HEK293T (cell line): ENCODE results near the gene NTN4.

Experiments
- BHLHE40 ChIP-seq: fragments of 450-650 bp; IDR thresholded peaks from 2 replicates; pipeline ENCODE4 v1.6.1; 2016; ENCODE audit warnings: mild to moderate bottlenecking, moderate library complexity, borderline replicate concordance
- ELF4 ChIP-seq: fragments of 450-650 bp; IDR thresholded peaks from 2 replicates; pipeline ENCODE4 v1.6.1; 2017; ENCODE audit warnings: antibody characterized with exemption
- FOXA1 ChIP-seq: fragments of 450-650 bp; IDR thresholded peaks from 2 replicates; pipeline ENCODE4 v1.6.1; 2016; ENCODE audit warnings: mild to moderate bottlenecking
- FOXK2 ChIP-seq: fragments of 450-650 bp; IDR thresholded peaks from 2 replicates; pipeline ENCODE4 v1.6.1; 2016; ENCODE audit warnings: mild to moderate bottlenecking
- FOXM1 ChIP-seq: fragments of 450-650 bp; IDR thresholded peaks from 2 replicates; pipeline ENCODE4 v1.6.1; 2017; ENCODE audit warnings: mild to moderate bottlenecking, borderline replicate concordance
- HDGF ChIP-seq: fragments of 450-650 bp; IDR thresholded peaks from 2 replicates; pipeline ENCODE4 v1.6.1; 2017; ENCODE audit warnings: antibody characterized with exemption, borderline replicate concordance
- NFRKB ChIP-seq: fragments of 450-650 bp; IDR thresholded peaks from 2 replicates; pipeline ENCODE4 v1.6.1; 2016; ENCODE audit warnings: mild to moderate bottlenecking, moderate library complexity
- PKNOX1 ChIP-seq: fragments of 450-650 bp; IDR thresholded peaks from 2 replicates; pipeline ENCODE4 v1.6.1; 2016
- SP1 ChIP-seq: fragments of 450-650 bp; IDR thresholded peaks from 2 replicates; pipeline ENCODE4 v1.6.1; 2017
- SUZ12 ChIP-seq: fragments of 450-650 bp; IDR thresholded peaks from 2 replicates; pipeline ENCODE4 v1.6.1; 2016; ENCODE audit warnings: mild to moderate bottlenecking
- TARDBP ChIP-seq: fragments of 450-650 bp; IDR thresholded peaks from 2 replicates; pipeline ENCODE4 v1.6.1; 2016
- ZNF384 ChIP-seq: fragments of 450-650 bp; IDR thresholded peaks from 2 replicates; pipeline ENCODE4 v1.6.1; 2016

GRCh38 chr12:95626854-95627253 is 163.7 kb downstream of the NTN4 start:
- TF ChIP-seq BHLHE40: no peak
- TF ChIP-seq SP1: no peak
- TF ChIP-seq HDGF: no peak
- TF ChIP-seq NFRKB: no peak
- TF ChIP-seq TARDBP: no peak
- TF ChIP-seq FOXA1: no peak
- no peak for TF ChIP-seq ELF4
- TF ChIP-seq ZNF384: no peak
- TF ChIP-seq SUZ12: no peak
- TF ChIP-seq PKNOX1: no peak
- TF ChIP-seq FOXK2: no peak
- no peak for TF ChIP-seq FOXM1
